Stimulated activated CD4-positive, alpha-beta T cell treated with anti-CD3 and anti-CD28 coated beads, Interleukin-15, amount 100 ng/mL, for 24 hours (primary cell): ENCODE results near the gene RPN2.

Source experiments
- DNase-seq: peaks from one replicate; pipeline ENCODE4 v3.0.0-alpha.2; 2020

RPN2 gene

DNA sequence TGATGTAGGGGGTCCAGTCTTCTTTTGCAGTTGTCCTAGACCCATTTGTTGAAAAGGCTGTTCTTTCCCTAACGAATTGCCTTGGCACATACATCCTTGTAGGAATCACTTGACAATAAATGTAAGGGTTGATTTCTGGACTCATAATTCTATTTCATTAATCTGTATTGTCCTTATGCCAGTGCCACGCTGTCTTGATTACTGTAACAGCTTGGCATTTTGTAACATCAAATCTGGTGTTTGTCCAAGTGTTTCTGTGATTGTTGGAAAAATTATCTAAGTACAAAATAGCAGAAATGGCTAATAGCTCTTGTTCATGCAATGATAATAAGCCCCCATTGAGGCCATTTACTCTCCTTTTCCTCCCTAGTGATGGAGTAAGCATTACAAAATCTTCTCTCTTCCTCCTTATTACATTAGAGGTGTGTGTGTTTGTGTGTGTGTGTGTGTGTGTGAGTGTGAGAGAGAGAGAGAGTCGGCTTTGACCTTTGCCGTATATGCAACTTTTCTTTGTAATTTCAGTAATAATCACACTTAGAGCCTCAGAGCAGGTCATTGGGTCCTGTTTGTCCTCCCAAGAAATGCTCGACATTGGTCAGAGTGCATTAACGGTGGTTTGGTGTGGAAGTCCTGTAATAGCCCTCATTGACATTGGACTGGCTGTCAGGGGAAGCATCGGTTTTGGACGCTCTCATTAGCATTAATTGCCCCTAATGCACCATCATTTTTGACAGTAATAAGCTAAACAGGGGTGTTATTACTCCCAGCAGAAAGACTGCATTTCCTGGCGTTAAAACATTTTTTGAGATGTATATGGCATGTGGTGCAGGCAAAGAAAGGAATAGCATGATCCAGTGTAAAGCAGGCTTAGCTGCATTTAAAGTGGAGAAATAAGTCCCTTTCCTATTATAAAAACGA, 40.9 kb downstream of the RPN2 start:
- no peak for DNase-seq

DNA sequence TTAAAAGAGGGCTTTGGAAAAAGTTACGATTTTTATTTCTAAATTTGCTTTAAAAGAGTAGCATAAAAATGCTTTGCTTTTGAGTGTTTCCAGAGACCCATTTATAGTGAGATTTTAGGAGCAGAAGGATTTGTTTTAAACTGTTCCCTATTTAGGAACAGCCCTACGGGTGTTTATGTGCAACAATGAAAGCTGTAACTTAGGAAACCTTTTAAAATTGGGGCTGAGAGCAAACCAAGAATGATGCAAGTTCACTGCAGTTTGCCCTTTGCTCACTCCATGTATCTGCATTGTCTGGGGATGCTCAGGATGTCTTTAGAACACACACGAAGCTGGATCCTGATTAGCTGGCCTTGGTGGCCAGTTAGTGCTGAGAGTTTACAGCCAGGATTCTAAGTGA, 41.6 kb downstream of the RPN2 start:
- DNase-seq = no peak

DNA sequence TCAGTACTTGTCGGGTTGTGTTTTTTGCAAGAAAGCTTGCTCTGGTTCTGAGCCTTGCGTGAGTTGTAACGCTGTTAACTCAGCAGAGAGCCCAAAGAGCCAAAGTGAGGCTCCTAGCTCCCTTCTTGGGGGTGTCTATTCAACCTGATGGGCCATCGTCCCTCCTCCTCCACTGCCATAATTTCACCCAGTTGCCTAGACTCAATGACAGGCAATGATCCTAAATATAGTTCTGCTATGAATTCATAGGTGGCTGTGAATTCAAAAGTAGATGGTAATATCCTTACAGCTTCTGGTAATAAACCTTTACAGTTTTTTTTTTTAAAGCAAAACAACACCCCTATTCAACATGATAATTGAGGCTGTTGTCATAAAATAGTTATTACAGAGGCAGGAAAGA, 43.0 kb downstream of the RPN2 start:
- no peak for DNase-seq

DNA sequence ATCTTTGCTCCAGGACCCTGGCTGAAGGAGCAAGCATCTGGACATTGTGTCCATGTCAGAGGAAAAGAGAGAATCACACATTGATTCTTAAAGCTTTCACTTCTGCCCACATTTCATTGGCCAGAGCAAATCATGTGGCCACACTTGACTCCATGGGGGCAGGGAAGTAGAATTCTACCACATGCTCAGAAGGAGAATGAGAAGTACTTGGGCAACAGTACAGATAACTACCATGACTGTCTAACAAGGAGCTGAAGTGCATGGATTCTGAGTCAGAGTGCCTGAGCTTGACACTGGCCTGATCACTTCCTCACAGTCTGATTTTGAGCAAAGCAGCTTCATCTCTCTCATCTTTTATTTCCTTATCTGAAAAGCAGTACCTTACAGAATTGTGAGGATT, 43.9 kb downstream of the RPN2 start:
- DNase-seq = no peak

DNA sequence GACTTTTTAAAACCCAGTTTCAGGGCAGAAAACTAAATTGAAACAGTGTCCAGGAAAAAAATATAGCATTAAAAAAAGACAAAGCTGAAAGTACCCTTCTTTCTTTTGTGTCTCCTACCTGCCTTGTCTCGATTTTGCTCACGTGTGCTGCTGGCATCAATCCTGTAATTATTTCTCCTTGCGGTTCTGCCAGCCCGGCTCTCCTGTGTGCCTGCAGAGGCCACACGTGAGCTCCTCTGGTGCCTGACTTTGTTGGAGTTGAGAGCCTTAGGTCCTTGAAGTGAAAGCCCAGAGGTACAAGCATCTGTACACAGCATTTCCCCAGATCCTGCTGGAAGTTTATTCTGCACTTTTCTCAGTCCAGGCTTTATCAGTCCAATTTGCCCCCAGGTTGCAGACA, 46.0 kb downstream of the RPN2 start:
- DNase-seq = no peak

DNA sequence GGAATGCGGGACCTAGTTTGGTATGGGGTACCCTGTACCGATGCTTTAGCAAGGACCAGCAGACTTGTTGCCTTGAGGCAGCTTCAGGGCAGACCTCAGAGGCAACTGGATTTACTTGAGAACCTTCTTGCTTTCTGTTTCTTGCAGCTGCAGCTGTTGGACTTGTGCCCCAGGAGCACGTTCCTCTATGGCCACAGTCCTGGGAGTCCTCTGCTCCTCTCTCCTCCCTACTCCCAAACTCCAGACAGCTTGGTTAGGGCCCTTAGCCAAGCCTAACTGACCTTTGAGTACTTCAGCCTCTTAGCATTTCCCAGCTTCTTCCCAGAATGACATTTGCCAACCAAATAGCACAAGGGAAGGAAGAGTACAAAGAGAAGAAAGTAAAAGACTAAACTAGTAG, 47.8 kb downstream of the RPN2 start:
- no peak for DNase-seq

DNA sequence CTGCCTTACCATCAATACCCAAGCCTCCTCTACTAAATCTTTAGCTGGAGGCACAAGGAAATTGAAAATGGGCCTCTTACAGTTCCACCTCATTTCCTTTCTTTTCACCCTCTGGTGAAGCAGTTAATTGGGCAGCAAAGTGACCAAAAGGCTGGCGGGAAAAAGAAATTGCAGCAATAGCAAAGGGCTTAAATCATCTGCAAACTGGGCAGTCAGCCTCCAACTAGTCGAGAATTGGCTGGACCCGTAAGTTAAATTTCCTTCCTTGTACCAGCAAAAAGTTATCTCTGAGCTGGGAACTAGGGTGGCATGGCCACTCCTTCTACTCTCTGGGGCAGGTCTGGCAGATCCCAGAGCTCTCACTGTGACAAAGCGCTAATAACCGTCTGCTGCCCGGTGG, 49.0 kb downstream of the RPN2 start:
- DNase-seq = no peak

DNA sequence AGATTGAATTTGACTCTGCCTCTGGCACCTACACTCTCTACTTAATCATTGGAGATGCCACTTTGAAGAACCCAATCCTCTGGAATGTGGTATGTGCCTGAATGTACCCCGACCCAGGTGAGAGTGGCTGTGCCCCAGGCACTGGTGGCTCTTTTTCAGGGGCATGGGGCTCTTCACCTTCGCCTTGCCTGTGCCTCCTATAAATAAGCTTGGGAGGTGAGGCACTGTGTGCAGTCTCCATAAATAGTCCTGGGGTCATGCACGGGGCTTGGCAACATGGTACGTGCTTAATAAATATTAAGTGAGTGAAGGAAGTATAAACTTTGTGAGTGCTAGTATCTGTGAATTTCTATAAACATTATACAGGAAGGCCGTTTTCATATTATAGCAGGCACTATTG, 49.5 kb downstream of the RPN2 start:
- no peak for DNase-seq

DNA sequence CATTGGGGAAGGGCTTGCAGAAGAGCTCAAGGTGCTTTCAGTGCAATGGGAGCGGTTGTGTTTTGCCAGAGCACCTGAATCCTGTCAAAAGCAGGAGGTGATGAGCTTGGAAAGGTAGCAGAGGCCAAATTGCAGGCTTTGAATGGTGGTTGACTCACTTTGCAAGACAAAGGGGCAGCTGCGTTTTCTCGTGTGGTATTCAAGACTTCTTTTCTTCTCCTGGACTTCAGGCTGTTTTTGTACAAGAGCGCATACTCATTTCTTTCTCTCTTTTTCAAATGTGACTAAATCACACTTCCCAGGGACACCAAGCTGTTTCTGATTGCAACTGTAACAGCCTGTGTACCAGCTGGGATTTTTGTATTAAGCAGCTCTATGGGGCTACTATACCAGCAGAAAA, 50.2 kb downstream of the RPN2 start:
- DNase-seq = no peak

DNA sequence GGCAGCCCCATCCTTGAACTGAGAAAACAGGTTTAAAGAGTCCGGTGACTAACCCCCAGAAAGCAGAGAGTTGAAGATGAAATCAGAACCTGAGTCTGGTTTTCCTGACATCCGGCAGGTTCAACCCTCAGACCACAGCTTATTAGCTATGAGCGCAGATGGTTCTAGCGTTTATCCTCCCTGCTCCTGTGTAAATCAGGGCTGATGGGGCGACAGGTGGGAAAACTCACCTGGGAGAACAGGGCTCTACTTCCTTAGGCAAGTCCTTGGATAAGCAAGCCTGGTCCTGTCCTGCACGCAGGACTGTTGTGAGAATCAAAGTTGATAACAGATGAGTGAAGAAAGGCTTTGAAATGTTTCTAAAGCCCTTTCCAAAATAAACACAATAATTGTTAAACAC, 51.1 kb downstream of the RPN2 start:
- no peak for DNase-seq

DNA sequence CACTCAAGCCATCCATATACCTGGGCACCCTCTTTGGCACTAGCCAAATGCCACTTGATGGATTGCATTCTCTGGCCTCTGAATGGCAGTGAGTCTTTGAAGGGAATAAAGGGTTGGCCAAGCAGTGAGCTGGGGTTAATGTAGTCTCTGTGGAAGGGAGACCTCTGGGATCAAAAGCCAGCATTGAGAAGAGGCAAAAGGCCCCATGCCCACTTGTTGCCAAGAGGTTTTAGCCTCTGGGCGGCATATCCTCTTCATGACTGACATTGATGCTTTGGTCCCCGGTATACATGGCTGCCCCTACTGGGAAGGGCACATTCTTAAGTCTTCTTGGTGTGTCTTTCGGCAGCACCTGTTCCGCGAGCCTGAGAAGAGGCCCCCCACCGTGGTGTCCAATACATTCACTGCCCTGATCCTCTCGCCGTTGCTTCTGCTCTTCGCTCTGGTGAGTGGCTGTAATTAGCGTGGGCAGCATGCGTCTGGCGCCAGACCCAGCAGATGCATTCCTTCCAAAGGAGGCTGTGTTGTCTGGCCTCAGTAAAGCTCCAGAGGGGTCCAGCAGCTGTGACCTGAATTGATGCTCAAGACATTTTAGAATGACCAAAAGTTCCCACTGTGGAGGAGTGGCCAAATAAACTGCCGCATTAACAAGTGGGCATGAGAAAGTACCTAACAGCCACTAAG, 53.0 kb downstream of the RPN2 start:
- DNase-seq = no peak

DNA sequence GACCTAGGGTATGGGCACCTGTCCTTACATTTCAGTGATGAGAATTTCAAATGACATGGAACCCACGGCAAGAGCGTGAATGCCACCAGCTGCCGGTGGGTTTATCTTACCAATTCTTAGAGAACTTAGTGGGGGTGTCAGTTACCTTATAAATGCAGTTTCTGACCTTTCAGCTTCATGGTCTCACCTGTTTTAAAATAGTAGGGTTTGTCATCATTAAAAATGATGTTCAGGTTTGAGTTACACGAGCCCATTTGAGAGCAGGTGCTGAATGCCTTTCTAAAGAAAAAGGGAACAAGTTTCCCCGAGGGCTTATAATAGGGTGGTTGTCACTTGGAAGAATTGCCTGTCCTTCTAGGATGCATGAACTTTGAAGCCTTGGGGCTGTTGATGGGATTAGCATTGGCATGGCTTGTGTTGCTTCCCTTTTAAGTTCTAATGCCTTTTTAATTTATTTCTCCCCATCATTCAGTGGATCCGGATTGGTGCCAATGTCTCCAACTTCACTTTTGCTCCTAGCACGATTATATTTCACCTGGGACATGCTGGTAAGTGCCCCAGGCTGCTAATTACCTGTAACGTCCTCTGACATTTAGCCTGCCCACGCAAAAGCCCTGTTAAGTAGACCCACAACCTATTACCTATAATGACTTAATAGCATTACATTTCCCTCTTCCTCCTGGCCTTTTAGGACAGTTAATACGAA, 54.6 kb downstream of the RPN2 start:
- no peak for DNase-seq

DNA sequence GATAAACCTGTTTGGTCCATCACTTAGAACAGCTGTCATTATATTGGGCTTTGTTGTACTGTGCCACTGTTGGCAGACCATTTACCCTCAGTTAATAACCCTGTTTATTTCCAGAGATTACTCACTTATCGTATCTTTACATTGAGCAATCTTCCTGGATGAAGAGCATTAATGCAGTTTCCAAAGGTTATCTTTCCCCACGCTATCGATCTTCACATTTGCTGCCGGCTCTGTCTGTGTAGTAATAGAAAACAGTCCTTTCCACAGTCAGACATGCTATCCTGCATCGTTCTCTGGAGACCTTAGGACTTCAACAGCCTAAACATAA, 55.1 kb downstream of the RPN2 start:
- DNase-seq = no peak

DNA sequence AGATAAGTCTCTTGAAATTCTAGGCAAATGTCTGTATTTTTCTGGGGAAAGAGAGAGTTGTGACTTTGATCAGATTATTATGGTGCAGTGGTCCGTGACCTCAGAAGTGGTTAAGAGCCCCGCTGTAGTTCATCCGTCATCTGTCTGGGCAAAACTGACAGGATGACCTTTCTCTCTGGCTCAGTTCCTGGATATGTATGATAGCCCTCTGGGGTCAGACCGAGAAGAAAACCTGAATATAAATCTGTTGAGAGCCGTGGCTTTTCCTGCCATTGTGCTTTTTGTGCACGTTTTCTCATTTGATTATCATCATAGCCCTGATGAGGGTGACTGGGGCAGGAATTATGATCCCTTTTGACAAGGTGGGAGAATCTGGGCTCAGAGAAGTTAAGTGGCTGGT, 55.9 kb downstream of the RPN2 start:
- no peak for DNase-seq

DNA sequence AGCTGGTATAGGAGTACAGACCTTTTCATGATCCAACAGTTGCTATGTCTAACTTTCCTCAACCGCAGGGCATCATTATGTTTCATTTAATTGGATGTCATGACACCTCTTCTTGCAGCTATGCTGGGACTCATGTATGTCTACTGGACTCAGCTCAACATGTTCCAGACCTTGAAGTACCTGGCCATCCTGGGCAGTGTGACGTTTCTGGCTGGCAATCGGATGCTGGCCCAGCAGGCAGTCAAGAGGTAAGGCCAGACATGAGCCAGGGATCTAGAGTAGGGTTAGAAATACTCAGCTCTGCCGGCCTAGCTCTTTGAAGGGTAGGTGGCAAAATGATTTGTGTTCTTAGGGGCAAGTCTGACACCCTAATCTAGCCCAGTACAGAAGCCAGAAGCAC, 57.3 kb downstream of the RPN2 start:
- DNase-seq = no peak

DNA sequence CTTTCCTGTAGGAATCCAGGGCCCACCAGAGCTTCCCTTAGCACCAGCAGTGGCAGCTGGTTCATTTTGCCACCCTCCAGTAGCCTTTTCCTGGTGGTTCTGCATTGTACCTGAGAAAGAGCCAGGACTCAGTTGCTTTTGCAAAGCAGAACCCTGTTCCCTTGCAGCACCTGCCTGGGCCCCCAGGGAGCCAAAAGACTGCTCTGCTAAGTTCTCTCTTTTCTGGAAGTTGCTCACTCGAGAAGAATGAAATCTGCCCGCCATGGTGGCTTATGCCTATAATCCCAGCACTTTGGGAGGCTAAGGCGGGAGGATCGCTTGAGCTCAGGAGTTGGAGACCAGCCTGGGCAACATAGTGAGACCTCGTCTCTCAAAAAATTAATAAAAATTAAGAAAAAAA, 58.5 kb downstream of the RPN2 start:
- DNase-seq = no peak

DNA sequence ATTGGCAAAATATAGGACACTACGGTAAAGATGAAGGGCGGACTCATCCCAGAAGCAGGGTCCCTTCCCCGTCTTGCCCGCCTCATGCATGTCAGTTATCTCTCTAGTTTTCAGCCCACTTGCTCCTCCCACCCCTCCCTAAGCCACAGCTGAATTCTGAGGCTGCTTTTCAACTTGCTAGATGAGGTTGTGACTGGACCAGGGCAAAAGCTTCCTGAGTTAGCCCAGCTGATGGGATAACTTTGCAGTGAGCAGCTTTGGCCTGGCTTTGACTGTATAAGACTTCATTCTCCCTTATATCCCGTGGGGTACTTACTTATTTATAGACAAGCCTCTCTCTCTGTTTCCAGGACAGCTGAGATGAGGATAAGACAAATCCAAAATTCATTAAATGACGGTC, 59.3 kb downstream of the RPN2 start:
- DNase-seq = no peak

DNA sequence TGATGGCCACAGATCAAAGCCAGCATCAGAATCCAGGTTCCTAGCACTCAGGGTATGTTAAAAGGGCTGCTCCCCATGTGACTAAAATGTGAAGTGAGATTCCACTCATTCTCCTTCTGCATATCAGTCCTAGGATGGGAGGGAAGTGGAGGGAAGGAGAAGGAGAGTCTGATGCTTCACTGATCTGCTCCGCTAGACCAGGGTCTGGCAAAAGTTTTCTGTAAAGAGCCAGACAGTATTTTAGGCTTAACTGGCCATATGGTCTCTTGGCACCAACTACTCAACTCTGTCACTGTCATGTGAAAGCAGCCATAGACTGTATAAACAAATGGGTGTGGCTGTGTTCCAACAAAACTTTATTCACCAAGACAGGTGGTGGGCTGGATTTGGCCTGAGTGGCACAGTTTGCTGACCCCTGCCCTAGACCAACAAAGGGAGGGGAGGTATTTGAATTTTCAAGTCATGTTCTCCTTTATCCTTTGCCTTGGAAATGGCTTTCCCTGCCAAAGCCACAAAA, 59.9 kb downstream of the RPN2 start:
- DNase-seq = no peak

DNA sequence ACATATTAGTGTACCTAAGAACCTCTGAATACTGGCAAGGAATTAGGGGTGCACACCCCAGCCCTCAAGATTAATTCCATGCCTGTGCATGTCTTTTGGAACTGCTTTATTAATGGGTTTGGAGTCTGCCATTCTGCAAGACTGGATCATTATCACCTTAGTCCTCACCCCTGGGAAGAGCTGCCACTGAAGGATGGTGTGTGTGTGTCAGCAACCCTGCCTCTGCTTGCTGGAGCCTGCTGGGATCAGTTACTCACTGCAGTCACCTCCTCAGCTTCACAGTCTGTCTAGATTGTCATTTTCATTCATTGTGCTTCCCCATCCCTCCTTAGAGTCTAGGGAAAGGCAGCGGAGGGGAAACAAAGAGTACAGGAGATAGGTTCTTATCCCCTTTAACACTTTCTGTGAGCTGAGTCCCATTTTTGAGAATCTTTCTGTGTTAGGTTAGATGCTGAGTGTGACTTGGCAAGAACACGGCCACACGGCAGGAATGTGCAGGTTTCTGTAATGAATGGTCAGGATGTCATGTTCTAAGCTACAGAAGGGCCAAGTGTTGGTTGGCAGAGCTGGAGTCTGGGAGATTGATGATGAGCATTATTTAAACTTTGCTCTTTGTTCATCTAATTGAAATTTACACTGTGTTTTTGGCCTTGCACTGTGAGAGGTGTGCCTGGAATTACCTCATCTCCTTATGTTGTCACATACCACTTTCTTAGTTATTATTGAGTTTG, 61.4 kb downstream of the RPN2 start:
- no peak for DNase-seq

DNA sequence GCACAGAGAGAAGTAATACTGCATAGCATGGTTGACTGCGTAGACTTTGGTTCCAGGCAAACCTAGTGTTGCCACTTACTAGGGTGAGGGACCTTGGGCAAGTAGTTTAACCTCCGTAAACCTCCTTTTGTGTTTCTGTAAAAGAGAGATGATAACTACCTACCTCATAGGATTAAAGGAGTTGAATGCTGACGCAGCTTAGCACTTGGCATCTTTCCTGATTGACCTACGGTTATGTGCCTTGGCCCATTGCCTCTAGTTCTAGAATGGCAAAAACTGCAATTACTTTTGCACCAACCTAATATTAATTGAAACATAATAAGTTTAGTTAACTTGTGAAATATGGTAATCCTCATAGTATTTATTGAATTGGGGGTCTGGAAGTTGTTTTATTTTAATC, 63.4 kb downstream of the RPN2 start:
- no peak for DNase-seq

DNA sequence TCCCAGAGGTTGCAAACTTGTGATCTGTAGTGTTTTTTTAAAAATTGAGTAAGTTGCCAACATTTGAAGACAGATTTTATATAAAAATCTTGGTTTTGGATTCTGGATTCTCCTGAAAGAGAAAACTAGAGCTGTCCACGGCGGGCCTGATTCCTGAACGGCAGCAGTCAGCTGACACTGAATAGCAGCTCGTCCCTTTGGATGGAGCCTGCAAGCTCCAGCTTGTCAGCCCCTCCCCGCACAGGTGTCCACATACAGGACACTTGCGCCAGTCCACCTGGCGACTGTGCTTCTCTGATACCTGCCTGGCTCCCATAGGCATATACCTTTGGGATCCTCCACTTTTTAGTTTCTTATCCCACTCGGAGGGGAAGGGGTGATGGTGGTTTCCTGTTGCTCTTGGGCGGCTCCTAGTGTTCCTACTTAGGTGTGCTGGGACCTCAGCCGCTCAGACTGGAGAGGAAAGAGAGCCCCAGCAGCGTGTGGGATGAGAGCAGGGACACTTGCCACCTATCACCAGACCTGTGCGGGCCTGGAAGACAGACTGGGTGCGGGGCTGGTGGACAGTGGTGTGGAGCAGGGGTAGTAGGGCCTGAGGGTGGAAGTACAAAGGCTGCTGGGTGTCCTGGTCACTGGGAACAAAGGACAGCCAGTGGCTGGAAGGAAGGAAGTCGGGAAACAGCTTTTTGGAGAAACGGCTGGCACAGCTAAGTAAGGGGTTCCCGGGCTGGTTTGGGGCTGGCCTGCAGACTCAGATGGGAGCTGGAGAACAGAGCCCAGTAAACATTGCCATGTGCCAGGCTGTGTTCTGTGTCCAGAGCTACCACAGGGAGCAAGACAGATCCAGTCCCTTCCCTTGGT, 64.2 kb downstream of the RPN2 start:
- DNase-seq = no peak

DNA sequence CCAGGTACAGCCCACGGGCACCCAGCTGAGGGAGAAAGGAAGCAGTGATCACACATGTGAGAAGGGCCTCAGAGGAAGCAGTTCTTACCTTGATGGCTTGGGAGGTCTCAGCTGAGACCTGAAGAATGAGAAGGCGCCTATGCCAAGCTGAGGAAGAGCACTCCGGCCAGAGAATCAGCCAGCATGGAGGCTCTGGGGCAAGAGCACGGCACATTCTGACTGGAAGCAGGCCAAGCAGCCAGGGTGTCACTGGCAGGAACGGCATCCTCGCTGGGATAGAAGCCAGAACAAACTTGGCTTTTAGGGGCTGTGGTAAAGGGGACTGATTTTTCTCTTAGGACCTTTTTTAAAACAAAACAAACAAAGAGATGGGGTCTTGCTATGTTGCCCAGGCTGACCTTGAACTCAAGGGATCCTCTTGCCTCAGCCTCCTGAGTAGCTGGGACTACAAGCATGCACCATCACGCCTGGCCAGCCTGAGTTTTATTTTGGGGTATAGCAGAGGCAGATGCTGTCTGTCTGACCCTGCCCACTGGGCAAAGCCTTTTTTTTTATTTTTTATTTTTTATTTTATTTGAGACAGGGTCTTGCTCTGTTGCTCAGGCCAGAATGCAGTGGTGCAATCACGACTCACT, 64.9 kb downstream of the RPN2 start:
- DNase-seq = no peak
